GOT3 (cell line): ENCODE measurements around the gene CASK.
"Not testable (repeated sequence)": the region's sequence is repeated elsewhere in the genome, so short reads cannot be mapped to it uniquely, and the experiment has no call there.

Source experiments
- DNase-seq: peaks from one replicate; lab custom pipeline; 2025; ENCODE audit warnings: mixed read lengths; lab: John Stamatoyannopoulos, UW

CASK gene

DNA sequence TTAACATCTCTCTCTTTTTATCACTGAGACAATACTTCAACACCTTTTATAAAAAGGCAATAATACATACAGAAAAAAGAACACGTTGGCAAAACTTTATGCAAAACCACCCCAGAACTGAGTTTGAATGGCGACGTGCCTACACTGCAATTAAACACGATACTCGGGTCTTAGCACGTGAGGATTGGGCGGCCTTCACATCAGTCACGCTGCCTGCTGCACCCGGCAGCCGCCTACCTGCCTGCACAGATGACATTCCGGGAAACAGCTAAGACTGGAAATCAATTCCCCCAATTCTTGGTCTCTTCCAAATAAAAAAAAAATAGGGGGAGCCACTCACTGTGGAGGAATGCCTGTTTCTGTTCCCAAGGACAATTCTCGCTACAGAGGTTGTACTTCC, 408.0 kb downstream of the CASK start:
- DNase-seq: no peak

DNA sequence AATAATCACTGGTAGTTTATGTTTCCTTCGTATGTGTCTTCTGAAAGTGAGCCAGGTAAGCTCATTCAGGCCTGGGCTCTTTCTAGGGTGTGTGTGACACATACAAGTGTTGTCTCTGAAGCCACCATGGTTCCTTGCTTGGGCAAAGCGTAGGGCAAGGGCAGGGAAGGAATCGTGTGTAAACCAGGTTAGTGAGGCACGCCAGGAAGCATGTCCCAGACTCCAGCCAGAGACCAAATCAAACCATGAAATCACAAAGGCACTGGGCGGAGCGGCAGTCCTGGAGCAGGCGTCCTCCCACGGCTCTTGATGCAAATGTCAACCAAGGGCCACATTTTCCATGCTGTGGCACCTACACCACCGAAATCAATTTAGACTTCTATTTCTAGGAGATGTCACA, 409.2 kb downstream of the CASK start:
- no peak for DNase-seq

DNA sequence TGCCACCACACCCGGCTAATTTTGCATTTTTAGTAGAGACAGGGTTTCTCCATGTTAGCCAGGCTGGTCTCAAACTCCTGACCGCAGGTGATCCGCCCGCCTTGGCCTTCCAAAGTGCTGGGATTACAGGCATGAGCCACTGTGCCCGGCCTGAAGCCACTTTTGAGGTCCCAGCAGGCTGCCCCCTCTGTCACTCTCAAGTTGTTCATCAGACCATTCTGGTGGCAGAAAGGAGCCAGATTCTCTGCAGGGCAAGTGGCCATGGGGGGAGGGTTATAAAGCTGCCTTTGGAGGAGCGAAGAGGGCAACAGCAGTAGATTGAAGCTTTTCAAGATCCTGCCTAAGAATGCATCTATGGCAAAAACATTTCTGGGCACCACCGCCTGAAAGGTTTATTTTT, 410.5 kb downstream of the CASK start:
- DNase-seq: not testable (repeated sequence)

DNA sequence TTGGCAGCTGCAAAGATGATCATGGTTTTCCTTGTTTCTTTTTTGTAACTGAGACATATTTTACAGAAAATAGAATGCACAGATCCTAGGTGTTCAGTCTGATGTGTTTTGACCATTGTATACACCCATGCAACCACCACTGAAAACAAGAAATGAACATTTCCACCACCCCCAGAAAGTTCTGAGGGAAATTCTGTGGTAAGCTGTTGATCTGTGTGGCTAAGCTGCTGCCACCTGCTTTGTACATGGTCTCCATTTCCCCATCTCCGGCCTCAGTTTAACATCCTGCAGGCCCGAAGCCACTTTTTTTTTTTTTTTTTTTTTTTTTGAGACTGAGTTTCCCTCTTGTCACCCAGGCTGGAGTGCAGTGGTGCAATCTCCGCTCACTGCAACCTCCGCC, 411.0 kb downstream of the CASK start:
- no peak for DNase-seq

DNA sequence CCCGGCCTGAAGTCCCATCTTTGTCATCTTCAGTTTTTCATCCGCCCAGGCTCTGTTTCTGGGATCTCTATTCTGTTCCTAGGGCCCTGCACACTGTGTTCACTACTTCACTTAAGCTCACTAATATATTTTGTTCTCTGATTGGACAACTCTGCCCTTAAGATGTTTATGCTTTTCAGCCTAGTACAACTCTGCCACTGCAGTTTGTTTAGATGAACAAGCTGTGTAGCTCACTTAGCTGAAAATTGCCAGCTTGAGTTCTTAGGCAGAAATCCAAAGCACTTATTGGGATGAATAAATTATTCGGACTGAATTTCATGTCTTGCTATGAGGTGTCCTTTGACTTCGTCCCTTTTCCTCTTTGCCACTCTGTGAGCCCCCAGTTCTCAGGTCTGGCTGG, 415.4 kb downstream of the CASK start:
- DNase-seq: no peak

DNA sequence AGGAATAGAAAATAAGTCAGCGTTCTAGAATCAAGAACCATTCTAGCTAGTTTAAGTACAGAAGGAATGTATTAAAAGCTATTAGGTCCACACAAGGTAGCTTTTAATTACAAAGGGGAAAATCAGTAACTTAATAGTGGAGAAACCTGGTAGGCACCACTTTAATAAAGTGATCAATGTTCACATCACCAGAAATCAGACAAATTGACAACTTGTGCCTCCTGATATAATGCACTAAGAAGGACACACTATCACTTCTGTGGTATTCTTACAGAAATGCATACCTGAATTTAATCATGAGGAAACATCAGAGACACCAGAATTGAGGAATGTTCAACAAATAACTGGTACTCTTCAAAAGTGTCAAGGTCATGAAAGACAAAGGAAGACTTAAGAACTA, 421.4 kb downstream of the CASK start:
- DNase-seq: no peak

DNA sequence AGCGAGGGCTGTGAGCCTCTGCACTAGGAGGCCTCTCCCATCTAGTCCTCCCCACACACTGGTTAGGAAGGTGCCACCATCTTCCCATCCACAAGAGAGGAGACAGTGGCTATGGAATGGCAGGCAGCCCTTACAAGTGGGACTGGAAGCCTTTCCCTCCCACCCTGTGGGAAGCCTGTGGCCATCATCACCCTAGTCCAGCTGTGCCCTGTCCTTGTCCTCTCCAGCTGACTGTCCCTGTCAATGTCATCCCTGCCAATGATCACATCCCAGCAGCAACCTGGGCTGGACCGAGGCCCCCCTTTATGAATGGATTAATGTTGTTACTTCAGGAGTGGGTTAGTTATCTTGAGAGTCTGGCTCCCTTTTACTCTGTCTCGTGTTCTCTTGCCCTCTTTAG, 423.4 kb downstream of the CASK start:
- no peak for DNase-seq

DNA sequence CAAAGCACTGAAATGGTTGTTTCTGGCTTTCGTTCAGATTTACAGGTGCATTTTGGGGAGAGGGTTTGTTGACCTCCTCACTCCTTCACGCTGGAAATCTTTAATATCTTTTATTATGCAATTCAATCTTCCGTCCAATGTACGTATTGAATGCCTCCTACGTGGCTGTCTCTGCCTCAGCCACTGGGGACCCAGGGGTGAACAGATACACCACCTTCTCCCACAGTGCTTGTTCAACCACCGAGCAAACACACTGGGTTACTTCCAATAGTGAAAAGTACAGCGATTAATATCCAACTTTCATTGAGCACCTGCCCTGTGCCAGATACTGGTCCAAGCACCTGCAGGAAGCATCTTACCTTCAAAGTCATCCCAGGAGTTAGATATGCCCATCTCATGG, 424.2 kb downstream of the CASK start:
- DNase-seq: no peak

DNA sequence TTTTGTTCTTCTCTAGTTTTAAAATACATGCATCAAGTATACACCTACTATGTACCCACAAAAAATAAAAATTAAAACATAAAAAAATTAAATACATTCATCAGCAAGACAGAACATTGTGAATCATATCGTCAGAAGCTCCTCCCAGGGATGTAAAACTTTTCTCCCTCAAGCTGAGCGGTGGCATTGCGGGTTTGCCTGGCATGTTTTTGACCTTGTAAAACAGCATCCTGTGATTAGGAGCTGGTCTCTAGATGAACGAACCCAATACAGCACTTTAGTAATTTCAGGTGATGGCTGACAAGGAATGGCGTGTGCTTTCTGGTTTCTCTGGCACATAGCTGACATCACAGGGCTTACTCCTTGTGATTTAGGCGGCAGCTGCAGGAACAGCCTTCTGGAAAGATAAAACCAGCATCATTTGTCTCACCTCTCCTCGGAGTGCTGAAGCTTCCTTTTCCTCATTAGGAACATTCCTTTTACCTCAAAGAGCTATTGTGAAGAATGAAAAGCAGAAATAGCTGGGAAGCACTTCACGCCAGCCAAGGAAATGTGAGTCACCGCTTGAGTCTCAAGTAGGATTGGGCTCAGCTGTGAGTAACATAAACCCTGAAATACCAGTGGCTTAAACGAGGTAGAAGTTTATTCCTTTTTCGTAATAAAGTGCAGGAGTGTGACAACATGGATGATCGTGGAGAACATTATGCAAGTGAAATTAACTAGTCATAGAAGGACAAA, 431.9 kb downstream of the CASK start:
- peak; percentile 8 for DNase-seq

DNA sequence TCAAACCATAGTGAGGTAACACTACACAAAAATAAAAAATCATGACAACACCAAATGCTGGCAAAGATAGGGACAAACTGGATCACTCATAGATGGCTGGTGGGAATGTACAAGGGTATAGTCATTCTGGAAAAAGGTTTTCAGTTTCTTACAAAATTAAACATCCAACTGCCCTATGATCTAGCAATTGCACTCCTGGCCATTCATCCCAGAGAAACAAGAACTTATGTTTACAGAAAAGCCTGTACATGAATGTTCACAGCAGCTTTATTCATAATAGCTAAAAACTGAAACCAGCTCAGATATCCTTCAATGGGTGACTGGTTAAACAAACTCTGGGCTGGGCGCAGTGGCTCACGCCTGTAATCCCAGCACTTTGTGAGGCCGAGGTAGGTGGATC, 432.9 kb downstream of the CASK start:
- DNase-seq: no peak

DNA sequence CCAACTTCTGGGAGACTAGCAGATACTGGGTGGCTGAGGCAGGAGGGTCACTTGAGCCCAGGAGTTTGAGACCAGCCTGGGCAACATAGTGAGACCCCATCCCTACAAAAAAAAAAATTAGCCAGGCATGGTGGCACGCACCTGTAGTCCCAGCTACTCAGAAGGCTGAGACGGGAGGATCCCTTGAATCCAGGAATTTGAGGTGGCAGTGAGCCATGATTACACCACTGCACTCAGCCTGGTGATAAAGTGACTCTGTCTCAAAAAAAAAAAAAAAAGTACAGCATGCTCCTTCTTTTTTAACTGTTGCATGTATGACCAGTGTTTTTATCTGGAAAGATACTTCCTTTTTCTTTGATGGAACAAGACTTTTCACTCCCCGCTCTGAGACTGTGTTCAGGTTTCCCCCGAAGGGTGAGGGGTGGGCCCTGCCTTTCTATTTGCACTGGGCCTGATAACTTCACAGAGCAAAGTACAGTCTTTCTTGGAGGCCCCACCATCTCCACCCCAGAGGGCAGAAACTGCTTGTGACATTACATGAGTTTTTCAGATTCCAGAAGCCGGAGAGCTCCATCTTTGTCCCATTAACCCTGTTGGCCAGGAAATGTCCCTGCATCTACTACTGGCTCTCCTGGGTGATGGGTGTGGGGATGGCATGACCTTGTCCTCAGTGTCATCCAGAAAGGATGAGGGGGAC, 441.1 kb downstream of the CASK start:
- DNase-seq: no peak

DNA sequence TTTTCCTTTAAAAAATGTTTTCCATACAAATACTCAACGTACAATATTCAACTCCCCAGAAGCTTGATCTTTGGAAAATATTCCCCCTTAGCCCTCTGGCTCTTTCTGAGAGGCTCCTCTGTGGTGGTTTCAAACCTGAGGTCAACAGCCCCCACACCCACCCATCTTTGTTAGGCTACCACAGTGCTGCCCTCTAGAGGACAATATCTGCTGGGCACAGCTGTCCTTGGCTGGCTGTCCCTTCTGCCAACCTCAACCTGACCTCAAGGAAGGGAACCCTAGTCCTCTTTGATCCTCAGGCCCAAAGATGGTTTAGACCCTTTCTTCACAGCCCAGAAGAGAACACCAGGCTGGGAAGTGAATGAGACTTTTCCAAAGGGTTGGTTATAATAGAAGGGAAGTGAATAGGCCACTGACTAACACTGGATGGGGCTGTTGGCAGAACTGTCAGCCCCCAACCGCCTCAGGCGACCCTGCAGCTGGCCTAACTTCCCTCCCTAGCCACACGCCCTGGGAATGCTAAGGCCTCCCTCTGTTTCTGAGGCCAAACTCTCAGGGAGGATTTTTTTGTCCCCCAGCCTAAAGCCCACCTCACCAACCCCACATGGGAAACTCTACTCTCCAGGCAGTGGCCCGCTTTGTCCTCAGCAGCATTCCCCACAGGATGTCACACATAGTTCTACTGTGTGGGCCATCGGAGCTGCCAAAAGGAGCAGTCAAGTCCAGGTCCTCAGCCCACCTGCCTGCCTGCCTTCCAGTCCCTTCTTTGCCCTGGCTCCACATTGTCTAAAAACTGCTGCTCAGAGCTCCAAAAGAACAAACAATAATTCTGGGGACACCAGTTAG, 441.9 kb downstream of the CASK start:
- DNase-seq: no peak

DNA sequence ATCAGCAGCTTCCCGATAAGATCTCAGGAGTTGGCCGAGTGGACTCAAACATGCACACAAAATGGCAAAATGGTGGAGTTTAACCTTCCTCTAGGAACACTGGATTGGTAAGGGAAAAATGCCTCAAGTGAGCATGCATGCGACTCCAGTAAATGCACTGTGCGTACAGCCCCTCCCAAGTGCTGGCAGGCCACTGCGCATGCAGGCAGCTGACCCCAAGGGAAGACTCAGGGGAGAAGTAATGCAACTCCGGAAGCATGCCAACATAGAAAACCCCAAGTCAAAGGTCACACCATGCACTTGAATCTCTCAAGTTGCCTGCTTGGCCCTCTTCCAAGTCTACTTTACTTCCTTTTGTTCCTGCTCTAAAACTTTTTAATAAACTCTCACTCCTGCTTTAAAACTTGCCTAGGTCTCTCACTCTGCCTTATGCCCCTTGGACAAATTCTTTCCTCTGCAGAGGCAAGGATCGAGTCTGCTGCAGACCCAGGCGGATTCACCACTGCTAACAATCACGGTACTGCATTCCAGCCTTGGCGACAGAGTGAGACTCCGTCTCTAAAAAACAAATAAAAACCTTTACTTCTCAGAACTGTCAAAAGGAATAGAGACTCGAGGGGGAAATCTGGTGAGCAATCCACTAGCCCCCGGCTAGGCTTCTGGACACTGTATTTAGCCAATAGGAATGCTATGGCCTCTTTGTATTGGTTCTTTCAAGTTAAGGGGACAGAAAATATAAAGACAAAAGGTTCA, 442.7 kb downstream of the CASK start:
- DNase-seq: no peak

DNA sequence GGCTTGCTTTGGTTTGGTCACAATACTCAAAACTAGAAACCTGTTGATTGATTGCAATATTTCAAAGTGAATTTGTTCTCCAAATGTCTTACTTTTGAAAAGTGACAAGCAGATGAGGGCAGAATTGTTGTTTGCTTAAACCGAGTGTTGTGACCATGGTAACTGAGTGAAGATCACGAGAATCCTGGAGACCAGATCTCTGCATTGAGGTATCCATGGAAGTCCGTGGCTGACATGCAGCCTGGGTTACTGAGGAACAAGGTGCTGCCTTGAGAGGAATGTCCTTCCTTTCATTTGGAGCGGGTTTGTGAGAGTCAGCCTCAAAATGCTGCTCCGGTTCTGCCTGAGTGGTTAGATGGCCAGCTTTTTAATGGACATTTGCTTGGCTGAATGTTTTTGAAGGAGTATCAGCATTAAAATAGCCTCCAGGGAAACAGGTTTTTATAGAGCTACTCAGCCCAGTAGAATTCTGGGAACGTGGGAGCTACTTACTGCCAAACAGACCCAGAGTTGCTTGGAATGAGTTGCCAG, 444.9 kb downstream of the CASK start:
- DNase-seq: no peak

DNA sequence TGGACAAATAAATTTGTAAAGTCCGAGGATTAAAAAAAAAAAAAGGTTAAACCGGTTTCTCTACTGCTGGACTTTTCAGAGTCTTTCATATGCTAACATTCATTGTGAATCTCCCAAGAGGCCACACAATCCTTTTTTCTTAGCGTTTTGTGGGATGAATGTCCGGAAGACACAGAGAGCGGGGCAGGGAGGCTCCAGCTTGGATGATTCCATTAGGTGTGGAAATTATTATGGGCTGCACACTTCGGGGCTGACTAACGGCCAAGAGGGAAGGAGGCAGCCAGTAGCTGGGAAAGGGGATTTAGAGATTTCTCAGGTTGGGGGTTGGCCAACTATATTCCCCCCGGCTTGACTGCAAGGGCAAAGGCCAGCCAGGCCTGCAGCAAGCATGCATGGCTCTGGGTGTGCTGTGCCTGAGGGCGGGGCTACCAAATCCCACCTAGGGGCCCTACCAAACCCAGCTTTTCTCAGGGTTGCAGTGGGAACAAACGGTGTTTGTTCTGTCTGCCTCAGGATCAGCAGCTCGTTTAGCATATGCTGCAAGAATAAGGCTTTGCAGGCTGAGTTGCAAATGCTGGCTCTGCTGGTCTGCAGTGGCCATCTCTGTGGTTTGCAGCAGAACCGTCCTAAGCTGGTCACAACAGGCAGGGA, 447.6 kb downstream of the CASK start:
- DNase-seq: no peak

DNA sequence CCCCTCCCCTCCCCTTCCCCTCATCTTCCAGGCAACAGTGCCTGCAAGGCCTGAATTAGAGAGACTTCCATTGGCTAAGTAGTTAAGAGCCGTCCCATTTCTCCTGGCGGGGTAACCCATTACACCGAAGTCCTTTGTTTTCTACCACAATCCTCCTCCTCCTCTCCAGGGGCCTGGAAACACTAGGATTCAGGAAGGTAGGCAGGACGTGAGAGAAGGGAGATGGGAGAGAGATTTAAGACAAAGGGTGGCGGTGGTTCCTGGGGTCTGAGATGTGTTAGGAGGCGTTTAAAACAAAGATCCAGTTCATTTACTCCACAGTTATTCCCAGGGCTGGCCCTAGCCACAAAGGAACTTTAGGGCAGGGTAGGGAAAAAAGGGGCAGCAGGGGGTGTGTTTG, 448.2 kb downstream of the CASK start:
- DNase-seq: no peak

DNA sequence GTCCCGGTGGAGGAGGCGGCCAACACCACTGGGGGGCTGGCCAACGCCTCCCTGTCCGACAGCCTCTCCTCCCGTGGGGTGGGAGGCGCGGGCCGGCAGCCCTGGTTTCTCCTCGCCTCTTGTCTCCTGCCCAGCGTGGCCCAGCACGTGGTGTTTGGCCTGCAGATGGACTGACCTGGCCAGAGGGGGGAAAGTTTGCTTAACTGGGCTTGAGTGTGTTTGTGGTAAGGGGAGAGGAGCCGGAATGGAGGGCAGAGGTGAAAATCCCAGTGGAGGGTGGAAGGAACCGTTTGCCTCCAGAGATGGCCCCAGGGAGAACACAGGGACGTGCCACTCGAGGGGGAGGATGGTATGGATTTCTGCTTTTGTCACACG, 448.6 kb downstream of the CASK start:
- no peak for DNase-seq

DNA sequence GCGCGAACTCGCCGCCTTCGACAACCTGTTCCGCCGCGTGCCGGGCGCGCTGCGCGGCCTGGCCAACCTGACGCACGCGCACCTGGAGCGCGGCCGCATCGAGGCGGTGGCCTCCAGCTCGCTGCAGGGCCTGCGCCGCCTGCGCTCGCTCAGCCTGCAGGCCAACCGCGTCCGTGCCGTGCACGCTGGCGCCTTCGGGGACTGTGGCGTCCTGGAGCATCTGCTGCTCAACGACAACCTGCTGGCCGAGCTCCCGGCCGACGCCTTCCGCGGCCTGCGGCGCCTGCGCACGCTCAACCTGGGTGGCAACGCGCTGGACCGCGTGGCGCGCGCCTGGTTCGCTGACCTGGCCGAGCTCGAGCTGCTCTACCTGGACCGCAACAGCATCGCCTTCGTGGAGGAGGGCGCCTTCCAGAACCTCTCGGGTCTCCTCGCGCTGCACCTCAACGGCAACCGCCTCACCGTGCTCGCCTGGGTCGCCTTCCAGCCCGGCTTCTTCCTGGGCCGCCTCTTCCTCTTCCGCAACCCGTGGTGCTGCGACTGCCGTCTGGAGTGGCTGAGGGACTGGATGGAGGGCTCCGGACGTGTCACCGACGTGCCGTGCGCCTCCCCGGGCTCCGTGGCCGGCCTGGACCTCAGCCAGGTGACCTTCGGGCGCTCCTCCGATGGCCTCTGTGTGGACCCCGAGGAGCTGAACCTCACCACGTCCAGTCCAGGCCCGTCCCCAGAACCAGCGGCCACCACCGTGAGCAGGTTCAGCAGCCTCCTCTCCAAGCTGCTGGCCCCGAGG, 449.2 kb downstream of the CASK start:
- no peak for DNase-seq

DNA sequence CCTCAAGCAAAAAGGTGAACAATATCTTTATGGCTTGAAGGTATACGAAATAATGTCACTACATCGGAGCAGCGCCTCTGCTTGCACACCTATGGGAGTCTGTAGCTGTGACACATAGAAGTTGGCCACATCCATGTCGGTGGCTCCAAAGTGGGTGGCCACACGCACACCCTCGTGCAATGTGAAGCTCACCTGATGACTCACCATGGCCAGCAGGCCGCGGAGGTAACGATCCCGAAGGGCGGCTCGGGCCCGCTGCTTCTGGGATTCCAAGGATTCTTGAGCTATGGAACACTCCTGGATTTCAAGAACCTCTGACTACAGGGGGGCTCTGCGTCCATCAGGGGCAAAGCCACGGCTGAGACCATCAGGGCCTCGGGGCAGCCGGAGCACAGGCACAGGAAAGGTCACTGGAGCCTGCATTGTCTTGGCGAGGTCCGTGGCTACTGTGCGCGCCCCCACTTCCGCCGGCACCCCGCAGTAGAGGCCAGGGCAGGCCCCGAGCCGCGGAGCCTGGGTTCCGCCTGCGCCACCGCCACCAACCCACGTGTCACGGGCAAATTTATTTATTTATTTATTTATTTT, 451.0 kb downstream of the CASK start:
- no peak for DNase-seq

DNA sequence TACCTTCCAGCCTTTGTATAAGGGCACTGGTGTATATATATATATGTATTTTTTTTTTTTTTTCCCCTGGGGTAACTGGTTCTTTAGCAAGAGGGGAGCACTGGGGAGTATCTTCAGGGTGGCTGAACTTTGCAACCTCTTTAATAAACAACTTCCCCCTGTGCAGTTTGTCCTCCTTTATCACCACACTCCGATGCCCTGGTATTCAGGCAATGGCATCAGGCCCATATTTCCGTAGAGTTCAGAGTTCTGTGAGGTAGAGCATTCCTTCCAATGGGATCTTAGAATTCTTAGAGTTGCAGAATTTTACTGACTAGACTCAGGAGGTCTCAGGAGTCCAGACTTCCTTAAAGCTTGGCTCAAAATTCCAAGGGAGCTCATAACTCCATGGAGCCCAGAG, 451.6 kb downstream of the CASK start:
- DNase-seq: no peak
